ENCODE measurements around the gene IL1RAPL1.
"Not testable (repeated sequence)": the region's sequence is repeated elsewhere in the genome, so short reads cannot be mapped to it uniquely, and the experiment has no call there.

Gene IL1RAPL1

DNA sequence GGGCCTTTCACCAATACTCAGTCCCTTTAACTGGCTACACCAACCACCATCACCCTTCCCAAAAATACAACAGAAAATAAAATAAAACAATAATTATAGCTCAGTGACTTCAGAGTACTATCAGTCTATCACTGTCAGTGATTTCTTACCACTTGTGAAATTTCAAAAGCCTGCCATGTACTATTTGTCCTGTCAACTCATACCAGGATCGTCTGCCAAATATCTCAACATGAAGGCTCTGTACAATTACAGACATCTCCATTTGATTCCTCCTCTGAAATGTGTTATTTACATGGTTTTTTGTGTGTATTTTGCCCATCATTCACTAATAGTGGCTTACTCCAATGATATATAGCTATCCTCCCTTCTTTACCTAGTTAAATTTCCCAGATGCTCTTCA is 772.0 kb downstream of the IL1RAPL1 start:
- intact Hi-C loops (cut with DNase I): no loop called here
- DNase-seq: no peak

DNA sequence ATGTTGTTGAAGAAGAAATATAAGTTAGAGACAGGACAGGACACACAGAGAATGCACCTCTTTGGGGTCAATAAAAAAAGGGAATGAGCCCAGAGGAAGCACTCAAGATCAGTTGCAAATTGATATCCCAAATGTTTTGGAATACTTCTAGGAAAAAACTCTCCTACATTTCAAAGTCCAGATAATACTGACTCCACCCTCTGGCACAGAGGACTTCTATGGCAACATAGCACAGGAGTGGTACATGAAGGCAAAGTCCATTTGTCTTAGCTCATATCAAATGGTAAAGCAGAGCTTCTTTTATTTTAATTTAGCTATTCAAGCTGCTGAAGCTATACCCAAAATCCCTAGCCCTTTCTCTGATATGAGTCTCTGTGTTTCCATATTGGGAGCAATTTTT is 787.5 kb downstream of the IL1RAPL1 start:
- intact Hi-C loops (cut with DNase I); DNase-seq: not testable (repeated sequence)

DNA sequence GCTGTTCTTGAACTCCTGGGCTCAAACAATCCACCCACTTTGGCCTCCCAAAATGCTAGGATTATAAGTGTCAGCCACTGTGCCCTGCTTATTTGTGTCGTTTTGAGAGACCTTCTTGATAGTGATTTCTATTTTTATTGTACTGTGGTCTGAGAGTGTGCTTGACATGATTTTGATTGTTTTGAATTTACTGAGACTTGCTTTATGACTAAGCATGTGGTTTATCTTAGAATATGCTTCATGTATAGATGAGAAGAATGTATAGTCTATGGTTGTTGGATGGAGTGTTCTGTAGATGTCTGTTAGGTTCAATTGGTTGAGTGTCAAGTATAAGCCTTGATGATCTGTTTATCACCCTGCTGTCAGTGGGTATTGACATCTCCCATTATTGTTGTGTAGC is 789.3 kb downstream of the IL1RAPL1 start:
- intact Hi-C loops (cut with DNase I): no loop called here
- no peak for DNase-seq

DNA sequence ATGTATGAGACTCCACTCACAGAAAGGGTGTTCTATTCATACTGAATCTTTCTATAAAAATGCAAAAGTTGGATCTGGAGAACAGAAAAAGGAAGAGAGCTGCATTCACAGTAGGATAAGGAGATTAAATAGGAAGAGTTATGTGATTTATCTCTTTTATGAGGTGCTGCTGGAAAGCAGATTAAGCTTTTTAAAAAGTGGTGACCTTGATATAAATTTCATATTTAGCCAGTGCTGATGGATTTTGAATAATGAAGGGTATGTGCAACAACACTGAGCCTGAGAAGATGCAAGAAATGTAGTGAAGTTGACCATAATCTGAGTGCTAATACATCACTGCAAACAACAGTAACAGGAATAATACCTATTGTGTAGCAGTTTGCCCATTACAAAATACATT is 795.6 kb downstream of the IL1RAPL1 start:
- no peak for DNase-seq
- intact Hi-C loops (cut with DNase I): no loop called here

DNA sequence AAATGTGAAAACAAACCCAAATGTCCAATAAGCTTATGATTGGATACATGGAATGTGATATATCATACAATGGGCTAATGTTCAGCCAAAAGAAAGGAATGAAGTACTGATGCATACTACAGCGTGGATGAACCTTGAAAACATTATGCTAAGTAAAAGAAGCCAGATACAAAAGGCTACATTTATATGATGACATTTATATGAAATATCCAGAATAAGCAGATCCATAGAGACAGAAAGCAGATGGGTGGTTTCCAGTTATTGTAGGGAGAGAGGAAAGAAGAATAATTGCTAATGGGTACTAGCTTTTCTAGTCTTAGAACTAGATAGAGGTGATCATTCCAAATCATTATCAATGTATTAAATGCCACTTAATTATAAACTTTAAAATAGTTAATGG is 801.3 kb downstream of the IL1RAPL1 start:
- no peak for DNase-seq
- intact Hi-C loops (cut with DNase I): no loop called here

DNA sequence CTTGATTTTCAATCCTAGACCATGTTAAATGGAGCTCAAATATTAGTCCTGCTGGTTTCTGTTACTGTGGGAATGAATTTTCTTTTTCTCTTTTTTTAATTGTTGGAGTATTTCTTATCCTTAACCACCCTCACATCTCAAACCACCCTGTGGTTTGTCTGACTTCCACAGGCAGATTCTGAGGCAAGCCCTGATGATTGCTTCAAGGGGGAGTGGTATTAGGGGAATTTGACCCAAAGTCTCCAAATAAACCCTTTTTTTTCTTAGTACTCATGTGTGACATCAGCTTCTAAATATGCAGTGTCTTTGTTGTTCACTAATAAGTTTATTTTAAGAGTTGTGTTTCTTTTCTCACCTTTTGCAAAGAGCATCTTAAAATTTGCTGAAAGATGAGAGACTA is 810.3 kb downstream of the IL1RAPL1 start:
- intact Hi-C loops (cut with DNase I): no loop called here
- DNase-seq: no peak

DNA sequence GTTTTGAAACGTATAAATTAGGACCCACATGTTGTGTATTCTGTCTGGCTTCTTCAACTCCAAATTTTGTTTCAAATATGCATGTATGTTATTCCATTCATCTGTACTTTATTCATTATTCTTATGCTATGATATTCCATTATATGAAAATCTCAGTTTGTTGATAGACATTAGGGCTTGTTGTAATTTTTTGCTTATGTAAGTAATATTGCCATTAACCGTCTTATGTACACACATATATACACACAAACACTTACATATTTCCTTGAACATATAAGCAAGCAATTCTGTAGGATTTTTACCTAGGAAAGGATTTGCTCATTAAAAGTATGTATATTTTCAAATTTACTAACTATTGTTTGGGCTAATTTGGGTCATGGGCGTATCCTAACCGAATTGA is 820.1 kb downstream of the IL1RAPL1 start:
- DNase-seq: no peak

DNA sequence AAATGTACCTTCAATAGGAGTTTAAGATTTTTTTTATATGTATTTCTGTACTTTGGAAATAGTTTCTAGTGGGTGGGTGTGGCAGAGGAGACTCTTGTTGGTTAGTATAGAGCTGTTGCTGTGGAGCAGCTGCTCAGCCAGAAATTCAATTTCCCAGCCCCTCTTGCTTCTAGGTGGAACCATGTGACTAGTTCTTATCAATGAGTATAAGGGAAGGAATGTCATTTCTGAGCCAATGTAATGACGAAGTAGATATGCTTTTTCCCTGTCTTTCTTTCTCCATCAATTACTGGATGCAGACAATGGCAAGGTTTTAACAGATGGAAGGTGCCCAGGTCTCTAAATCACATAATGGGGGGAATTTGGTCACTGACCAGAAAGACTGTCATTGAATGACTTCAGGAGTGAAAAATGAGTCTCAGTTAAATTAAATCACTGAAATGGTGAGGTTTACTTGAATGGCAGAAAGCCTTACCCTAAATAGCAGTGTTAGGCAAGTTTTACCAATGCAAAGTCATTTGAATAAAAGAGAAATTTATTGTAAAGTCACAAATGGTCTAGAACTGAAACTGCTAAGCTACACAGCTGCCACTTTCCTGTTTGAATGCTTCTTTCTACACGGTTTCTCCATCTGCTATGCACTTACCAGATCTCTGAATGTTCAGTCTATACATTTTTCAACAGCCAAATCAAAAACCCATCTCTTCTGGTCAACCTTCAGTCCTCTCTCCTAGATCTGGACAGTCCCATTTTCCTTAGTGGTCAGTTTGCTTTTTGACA is 832.7 kb downstream of the IL1RAPL1 start:
- intact Hi-C loops (cut with DNase I): no loop called here
- no peak for DNase-seq

More for the DNA sequence above, 820.1 kb downstream of the IL1RAPL1 start:
- intact Hi-C loops (cut with DNase I): no loop called here

DNA sequence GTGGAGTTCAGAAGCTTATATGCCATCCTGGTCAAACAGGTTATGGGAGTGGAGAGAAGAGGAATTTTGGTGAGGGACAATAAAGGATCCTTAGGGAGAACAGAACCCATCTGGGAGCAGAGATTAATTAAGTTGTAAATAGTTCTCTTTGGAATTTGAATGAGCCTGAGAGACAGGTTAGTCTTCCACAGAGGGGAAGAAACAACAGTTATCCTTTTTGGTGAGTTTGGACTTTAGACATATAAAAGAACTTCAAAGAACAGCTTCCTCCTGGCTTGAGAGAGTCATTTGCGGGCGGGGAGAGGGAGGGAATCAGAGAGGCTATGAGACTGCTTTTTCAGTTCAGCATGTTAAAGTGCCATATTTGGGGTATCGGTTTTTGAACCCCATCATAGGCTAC is 834.8 kb downstream of the IL1RAPL1 start:
- intact Hi-C loops (cut with DNase I): no loop called here
- no peak for DNase-seq

DNA sequence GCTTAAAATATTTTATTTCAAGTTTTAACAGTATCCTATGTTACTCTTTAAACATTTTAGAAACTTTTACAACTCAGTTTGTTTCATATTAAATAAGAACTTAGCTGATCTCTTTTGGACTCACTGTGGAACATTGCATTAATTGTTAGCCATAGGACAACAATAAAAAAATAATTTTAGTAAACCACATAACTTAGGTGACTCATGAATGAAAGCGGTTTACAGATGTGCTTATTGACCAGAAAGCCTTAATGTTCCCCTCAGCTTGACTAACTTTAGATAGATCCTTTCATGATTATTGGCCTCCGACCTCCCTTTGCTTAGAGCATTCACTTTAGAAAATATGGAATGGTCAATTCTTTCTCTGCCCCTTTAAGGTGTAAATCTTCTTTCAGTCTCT is 844.6 kb downstream of the IL1RAPL1 start:
- intact Hi-C loops (cut with DNase I): no loop called here
- DNase-seq: no peak

DNA sequence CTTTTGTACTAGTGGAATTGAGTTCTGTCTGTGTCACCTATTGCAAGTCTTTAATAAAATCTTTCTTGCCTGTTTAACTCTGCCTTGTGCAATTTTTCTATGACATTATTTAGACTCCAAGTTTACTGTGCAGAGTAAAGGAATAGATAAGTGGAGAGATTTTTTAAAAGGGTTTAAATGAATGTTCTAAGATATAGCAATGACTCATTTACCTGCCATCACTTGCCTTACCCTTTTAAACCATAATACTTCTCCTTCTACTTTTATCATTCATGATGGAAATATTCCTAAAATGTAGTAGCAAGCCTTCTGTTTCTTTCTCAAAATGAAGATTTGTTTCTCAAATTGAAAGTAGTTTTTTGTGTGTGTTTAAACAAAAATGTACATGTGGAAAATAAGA is 845.3 kb downstream of the IL1RAPL1 start:
- DNase-seq: no peak
- intact Hi-C loops (cut with DNase I): no loop called here

DNA sequence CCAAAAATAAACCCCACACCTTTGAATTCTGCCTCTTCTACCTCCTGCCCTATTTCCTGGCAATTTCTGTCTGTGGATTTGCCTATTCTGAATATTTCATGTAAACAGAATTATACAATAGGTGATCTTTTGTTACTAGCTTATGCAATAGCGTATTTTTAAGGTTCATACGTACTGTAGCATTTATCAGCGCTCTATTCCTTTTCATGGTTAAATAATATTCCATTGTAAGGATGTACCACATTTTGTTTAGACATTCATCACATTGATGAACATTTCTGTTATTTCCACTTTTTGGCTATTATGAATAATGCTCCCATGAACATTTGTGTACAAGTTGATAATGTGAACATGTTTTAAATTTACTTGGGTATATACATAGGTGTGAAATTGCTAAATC is 847.7 kb downstream of the IL1RAPL1 start:
- DNase-seq: no peak
- intact Hi-C loops (cut with DNase I): no loop called here

DNA sequence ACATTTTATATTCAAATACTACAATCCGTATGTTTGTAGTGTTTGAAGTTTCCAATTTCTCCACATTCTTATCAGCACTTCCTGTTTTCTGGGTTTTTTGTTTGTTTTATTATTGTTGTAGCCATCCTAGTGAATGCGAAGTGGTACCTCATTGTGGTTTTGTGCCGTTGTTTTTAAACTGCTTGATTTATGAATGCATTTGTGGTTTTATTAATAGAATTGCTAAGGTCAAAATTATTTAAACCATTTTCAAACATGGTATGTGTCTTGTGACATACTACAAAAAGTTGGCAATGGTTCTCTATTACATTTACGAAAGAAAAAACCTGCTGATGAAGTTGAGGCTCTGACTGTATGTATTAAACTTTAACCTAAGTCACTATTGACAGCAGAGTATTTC is 848.1 kb downstream of the IL1RAPL1 start:
- DNase-seq: no peak
- intact Hi-C loops (cut with DNase I): no loop called here

DNA sequence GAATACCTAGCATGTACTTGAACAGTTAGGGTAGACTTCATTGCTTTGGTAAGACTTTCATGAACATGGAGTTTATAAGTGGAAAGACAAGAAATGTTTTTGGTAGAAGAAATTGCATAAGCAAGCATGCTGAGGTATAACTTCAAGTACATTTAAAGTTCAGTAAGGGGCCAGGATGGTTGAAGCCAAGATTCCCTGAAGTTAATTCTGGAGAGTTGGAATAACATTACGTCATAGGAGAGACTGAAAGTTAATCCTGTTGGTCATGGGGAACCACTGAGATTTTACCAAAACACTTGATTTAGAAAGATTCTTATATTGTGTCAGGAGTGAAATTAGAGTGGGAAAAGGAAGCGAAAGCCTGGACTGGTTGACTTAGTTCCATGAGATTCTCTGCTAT is 860.6 kb downstream of the IL1RAPL1 start:
- intact Hi-C loops (cut with DNase I): no loop called here

DNA sequence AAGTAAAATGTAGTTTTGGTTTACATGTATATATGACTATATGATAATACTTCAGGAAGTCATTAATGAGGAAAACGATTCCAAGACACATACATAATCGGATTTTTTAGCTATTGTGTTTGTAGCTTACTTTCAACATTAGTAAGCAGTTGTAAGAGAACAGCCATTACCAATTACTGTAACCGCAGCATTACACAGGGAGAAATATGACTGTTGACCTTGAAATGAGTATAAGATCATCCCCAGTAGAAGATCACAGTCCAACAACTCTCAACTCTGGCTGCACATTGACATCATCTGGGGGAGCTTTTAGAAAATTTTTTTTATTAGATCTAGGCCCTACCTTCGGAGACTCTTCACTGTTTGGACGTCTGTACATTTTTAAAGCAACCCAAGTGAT is 866.1 kb downstream of the IL1RAPL1 start:
- intact Hi-C loops (cut with DNase I): no loop called here
- no peak for DNase-seq

More for the DNA sequence above, 860.6 kb downstream of the IL1RAPL1 start:
- no peak for DNase-seq

DNA sequence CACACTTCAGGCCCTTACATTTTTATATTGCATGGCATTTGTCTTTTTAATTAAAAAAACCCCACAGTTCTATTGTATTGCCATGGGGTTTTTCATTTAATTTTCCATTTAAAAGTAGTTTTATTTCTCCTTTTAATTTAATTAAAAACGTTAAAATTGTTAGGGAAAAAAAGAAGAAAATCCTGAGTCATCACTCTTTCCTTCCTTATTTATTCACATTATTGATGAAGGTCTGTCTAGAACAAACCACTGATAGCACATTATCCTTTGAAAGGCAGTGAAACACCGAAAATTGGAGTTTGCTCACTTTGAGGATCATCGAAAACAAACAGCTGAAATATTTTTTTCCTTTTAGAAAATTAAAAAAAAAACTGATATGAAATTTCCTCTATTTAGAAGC is 868.5 kb downstream of the IL1RAPL1 start:
- no peak for DNase-seq
- intact Hi-C loops (cut with DNase I): no loop called here

DNA sequence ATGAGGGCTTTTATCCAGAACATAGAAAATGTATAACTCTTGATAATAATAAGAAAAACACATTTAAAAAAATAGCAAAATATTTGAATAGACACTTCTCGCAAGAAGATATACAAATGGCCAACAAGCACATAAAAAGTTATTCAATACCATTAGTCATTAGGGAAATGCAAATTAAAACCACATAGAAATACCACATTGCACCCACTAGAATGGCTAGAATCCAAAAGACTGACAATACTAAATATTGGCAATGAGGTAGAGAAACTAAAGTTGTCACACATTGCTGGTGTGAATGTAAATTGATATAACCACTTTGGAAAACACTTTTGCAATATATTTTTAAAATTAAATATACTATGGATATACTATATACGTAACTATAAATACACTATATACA is 873.8 kb downstream of the IL1RAPL1 start:
- intact Hi-C loops (cut with DNase I): no loop called here

DNA sequence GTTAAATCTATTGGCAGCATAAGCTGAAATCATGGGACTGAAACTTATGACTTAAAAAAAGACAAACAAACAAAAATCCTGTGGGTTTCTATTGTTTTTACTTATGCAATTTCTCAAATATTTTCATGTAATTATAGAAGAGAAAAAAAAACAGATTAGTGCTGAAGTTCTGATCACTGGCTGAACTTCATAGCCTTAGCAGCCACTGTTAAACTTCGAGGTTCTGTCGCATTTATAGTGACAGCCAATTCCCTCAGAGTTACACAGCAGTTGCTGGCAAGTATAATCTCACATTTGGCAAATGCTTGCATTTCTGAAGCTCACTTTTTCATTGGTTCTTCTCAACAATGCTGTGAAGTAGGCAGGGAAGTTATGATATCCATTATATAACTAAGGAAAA is 879.2 kb downstream of the IL1RAPL1 start:
- intact Hi-C loops (cut with DNase I): no loop called here
- no peak for DNase-seq

More for the DNA sequence above, 873.8 kb downstream of the IL1RAPL1 start:
- no peak for DNase-seq

DNA sequence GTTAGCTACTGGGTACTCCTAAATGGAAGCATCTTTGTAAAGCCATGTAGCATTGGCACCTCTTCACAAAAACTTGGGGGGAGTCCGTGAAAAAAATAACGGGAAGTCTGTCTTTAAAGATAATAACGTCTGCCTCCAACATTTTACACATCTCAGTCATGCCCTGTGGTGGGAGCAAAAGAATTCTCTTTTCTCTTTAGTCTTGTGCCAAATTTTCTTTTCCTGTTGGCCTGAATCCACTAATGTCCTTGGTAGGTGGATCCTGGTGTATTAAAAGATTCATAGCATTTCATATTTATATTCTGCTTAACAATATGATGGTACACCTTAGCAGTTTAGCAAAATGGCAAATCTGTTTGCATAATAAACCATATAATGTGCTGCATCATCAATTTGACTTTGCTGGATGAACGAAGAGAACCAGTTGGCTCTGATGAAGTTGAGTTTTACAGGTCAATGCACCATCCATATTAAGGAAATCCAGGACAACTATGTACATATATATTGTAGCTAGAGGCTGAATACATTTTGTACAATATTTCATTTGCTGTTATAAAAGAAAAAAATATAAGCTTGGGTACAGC is 881.8 kb downstream of the IL1RAPL1 start:
- no peak for DNase-seq
- intact Hi-C loops (cut with DNase I): no loop called here

DNA sequence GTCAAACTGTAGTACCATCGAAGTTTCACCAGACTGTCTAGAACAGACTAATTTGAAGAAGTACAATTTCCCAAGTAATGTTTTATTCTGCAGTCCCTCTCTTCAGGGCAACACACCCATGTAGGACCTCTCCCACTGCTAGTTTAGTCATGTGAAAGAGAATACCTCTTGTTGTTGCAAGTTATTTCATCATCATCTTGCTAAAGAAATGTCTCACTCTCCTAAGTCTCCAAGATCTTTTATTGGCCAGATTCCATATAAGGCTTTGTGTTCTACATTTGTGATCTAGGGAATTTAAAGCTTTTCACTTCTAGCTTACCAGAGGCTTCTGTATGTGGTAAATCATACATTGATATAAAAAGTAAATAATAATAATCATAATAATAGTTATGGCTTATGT is 882.8 kb downstream of the IL1RAPL1 start:
- intact Hi-C loops (cut with DNase I): no loop called here
- no peak for DNase-seq

DNA sequence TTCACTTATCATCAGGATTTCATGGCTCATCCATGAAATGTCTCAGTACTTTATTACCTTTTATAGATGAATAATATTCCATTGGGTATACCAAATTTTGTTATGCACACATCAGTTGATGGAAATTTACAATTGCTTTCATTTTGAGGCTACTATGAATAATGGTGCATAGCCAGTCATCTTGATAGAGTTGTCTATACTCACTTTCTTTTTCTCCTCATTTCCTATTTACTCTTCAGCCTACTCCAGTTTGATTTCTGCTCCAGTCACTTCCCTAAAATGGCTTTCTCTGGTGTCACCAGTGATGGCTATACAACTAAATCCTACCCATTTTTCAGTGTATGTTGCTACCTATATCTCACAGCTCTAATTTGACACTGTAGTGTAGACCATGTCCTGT is 884.6 kb downstream of the IL1RAPL1 start:
- intact Hi-C loops (cut with DNase I): no loop called here
- no peak for DNase-seq

DNA sequence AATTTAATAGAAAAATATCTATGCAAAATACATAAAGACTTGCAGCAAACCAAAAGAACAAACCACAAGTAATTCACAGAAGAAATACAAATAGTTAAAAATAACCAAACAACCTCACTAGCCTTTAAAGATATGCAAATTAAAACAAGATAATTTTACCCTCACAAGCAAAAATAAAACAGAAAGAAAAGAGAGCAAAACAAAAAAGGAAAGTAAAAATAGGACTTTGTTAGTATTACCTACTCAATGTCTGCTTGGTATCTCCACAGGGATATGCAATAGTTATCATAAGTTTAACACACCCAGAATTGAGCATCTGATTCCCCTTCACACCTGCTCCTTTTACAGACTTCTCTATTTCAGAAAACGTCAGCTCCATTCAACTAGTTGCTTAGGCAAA is 890.6 kb downstream of the IL1RAPL1 start:
- DNase-seq: no peak
- intact Hi-C loops (cut with DNase I): no loop called here

All from posterior cingulate gyrus (tissue), 11 donors.